GM18870 (cell line): ENCODE results near the gene RBMS1.
"Not testable (repeated sequence)": the region's sequence is repeated elsewhere in the genome, so short reads cannot be mapped to it uniquely, and the experiment has no call there.

ENCODE experiments used
- ATAC-seq: cut with Tn5 transposase; IDR thresholded peaks from one replicate; pipeline ENCODE4 v1.9.1; 2021; ENCODE audit warnings: moderate library complexity; ENCODE audit not compliant: unreplicated experiment

RBMS1 gene

DNA sequence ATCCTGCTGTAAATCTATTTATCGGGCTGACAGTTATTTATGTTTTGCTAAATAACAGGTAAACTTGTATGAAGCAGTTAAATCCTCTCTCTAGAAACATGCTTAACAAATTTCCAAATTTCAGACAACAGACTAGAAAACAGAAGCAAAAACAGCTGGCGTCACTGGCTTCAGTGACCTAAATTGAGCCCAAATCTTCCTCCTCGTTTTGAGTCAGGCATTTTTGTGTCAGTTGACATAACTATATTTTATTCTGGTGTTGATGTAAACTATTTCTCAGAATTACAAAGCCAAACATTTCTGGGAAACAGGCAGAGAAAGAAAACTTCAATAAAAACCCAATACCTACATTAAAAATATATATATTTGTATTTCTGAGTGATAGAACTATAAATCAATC, 21.7 kb downstream of the RBMS1 start:
- no peak for ATAC-seq

DNA sequence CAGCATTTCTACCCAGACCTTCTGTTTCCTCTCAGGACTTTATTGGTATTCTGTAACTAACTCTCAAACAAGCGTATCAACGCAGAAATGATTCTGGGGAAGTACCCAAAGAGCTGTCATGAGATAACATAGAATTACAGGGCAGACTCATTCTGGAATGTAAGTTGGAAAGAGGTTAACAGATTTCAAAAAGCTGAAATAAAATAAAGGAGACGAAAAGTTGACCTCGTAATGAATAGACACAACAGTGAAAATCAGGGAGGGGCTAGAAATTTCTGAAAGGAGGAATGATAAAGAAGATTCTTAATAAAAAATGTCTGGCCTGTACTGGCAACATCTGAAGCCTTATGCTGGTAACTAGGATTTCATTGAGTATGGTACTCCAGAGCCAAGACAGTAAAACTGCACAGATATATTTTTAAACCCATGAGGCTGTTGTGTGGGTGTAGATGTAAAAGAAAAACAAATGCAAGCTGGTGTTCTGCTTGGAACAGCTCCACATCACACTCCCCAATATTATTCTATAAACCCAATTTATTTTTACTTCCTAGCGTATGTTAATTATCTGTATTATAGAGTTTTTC, 23.9 kb downstream of the RBMS1 start:
- no peak for ATAC-seq

DNA sequence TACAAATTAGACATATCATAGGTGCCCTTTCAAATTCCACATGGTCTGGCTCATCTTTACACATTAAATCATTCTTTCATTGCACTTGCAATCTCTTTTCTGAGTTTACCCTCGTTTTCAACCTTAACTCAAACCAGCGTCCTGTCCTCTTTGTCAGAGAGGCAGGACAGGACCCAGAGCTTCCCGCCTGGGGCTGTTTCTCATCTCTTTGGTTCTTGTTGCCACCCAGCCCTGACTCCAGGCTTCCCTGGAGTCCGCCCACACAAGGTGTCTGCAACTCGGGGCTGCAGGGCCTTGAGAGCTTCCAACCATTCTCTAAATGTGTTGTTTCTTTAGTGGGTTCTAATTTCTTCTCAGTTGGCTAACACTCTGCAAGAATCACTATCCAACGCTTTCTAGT, 24.4 kb downstream of the RBMS1 start:
- ATAC-seq: no peak

DNA sequence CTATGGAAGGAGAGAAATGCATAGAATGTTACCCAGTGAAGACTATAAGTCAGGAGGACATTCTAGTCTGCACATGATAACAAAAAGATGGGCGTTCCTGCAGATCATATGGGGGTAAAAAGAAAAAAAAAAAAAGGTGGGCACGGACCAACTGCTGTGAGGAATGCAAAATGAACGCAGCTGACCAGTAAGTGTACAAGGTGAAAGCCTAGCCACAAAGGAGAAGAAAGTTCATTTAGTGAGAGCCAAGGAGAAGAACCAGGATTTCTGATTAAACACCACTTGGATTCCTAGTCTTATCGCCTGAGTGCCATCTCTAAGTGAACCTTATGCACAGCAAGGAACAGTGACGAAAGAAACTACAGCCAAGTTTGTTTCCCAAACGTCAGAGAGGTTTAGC, 26.5 kb downstream of the RBMS1 start:
- ATAC-seq: no peak

DNA sequence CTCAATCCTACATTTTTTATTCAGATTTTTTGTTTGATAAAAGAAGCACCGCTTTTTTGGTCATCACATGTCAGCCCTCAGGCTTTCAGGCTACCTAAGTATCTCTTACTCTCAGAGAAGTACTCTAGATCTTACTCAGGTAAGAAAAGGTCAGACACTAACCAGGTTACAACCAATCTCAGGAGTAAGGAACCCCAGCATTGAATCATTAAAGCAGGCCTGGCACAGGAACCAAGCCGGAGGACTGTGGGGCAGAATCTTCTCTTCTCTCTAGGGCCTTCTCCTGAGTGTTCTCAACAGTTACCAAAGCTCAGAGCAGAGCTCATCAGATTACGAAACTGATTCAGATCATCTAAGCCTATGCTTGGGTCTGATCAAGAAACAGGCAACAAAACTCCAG, 28.2 kb downstream of the RBMS1 start:
- no peak for ATAC-seq

DNA sequence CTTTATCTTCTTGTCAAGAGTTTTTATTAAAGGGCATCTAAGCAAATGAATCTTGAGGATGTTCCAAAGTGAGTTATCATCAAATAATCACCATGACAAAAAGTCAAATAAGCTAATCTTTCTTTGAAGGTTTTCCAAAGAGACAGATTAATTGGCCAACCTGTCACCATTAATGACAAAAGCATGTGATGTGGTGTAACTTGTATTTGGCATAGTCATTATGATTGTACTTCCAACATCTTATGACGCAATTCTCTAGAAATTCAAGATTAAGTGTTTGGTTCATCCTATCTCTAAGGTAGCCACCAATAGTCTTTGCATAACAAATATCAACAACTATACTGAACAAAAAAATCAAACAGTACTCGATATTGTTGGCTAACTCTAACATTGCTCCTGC, 28.6 kb downstream of the RBMS1 start:
- no peak for ATAC-seq

DNA sequence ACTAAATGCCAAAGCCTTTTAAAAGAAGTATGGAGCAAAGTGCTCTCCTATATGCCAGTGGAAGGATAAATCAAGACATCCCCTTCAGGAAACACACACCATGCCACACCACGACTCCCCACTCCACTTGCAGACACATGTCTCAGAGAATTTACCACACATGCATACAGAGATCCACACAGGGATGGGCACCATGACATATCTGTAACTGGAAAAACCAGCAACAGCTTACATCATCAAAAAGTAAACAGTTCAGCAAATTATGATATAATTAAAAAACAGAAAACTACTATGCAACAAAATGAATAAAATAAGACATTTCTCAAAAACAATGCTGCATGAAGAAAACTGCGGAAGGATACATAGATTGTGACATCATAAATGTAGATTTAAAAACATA, 29.6 kb downstream of the RBMS1 start:
- ATAC-seq: no peak

DNA sequence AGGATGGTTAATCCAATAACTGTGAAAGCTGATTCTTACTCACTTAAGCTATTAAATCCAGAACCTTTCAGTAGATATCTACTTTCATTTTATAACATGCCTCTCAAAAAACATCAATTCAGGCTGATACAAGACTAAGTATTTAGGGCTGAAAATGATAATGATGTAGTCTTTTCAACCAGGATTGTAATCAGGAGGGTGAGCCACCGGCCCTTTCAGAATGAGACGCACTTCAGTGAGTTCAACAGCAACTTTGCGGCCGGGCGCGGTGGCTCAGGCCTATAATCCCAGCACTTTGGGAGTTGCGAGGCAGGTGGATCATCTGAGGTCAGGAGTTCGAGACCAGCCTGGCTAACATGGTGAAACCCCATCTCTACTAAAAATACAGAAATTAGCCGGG, 30.4 kb downstream of the RBMS1 start:
- ATAC-seq: no peak

DNA sequence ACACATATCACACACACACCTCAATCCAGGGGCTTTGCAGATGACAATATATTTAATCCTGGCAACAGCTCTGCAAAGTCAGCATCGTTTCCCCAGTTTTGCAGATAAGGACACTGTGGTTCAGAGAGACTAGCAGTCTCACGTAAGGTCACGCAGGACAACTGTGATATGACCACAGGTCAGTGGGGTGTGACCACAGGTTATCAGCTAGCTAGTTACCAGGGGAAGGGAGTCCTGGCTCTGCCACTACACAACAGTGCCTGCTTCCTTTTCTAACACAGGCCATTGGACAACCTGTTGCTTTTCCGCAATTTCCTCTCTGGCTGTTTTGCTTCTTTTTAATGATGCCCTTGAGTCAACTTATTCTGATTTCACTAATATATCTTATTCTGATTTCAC, 33.3 kb downstream of the RBMS1 start:
- no peak for ATAC-seq

DNA sequence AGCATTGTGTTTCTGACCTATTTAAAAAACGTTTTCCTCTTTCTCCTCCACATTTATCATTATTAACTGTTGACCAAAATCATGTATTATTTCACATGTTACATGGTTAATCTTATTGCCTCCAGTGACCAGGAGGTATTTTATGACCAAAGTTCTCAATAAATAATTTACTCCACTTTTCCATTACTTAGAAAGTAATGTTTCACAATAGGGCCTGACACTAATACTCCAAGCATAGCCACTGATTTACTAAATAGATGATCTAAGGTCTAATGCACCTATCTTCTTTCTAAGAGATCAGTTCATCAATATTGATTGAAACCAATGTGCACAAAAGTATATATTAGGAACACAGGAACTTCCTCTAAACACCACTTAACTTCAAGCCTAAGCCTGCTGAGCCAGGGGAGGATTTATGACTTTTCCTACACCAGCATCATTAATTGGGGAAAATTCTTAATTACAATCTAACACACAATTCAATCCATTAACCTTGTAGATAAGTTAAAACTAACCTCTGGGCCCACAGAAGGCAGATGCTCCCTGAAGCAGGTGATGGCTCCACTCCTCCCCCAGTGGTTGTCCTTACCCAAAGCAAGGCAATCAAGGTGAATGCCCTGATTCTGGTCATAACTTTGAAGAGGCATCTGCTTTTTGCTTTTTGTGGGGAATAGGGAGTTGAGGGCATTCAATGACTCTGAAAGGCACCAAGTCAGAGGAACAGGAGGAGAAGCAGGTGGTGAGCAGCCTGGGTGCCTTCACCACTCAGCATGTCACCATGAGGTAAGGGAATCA, 33.9 kb downstream of the RBMS1 start:
- no peak for ATAC-seq

DNA sequence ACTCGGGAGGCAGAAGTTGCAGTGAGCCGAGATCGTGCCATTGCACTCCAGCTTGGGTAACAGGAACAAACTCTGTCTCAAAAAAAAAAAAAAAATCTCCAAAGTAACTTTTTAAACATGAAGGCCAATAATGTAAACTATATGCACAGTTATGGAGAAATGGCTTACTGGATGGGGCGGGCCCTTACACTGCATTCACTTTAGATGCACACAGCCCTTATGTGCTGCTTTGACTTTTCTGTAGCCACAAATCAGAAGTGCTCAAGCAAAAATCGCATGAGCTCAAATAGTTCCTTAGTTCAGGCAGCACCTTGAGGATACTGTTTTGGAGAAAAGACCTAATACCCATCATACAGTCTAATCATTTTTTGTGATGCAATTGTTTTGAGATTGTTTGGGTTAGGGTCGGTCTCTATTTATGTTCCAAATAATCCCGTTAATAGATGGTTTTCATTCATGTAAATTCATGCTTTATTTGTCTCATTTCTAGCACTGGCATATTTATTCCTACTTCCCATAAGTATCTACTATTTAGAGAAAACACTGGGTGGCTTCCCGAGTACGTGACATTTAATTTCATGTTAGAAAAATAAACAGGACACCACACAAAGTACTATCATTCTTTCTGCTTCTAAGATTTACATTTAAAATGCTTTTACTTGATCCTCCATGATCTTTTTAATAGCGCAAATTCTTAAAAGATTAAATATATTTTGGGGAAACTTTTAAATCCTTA, 34.7 kb downstream of the RBMS1 start:
- ATAC-seq: no peak

DNA sequence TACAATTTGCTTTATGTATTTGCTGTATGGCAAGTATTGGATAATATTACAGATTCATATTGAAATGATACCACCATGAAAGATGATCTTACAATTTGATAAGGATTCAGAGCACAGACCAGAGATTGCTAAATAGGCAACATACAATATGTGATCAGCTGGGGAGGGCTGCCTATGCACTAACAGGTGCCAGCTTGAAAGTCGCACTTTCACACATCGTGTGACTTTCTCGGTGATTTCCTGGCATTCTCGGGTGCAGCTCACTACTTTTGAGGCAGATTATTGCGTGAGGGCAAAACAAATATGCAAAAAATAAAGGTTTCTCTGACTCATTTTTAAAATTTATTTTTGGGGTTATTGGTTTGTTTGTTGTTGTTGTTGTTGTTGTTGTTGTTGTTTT, 36.0 kb downstream of the RBMS1 start:
- no peak for ATAC-seq

DNA sequence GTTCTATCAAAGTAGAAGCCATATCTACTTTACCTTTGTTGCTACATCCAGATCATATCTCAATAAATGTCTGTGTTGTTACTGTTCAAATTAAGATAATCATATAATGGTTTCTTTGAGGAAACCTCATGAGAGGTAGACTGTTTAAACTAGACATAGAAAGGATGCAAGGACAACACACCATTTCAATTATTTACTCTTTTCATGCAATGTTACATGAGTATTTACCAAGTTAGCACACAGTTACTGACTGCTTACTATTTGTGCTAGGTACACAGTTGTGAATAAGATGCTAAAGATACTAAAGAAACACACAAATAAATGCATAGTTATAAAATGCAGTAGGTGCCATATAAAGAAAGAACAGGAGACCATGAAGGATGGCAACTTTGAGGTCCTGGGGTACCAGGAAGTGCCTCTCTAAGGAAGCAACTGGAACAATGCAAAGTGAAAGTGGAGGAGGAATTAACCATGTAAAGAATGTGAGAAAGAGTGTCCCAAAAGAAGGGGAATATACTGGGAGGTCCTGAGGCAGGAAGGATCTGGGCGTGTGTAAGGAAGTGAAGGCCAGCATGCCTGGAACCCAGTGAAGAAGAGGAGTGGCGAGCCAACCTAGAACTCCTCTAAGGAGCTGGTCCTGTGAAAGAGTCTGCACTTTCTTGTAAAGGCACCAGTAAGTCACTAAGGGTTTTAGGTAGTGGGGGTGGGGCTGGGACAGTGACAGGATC, 39.4 kb downstream of the RBMS1 start:
- ATAC-seq: no peak

DNA sequence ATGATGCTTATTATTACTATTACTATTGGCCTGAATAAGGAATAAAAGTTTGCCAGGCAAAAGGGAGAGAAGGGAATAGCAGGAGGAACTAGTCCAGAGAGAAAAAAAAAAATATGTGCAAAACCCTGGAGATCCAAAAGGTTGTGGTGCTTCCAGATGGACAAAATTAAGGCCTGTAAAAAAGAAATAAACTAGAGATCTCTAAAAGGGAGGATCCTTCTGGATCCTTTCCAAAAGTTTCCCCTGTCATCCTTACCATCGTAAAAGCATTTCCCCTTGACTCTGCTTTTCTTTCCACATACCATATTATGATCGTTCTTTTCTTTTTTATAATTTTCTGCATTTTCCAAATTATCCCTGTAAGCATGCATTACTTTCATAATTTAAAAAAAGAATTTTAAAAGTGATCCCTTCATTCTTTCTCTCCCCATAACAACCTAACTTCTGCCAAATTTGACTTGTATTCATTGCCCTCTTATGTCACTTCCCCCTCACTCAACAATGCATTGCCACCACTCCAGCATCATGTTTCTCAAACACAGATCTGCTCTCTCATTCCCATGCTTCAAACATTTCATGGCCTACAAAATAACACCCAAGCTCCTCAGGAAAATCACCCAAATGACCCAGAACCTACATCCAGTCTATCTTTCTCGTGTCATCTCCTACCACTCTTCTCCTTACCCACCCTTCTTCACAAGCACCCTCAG, 40.3 kb downstream of the RBMS1 start:
- no peak for ATAC-seq

DNA sequence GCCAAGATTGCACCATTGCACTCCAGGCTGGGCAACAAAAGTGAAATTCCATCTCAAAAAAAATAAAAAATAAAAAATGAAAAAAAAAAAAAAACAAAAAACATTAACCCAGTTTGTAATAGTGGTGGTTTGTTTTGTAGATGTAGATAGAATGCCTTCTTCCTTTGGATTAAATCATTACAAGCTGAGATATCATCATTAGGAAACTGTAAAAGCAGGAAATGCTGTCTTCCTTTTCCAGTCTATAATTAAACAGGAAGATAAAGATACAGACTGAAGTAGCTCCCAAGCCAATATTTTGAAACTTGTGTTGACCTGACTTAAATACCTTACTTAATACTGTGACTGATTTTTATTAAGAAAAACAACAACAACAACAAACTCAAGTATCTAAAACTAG, 43.1 kb downstream of the RBMS1 start:
- no peak for ATAC-seq

DNA sequence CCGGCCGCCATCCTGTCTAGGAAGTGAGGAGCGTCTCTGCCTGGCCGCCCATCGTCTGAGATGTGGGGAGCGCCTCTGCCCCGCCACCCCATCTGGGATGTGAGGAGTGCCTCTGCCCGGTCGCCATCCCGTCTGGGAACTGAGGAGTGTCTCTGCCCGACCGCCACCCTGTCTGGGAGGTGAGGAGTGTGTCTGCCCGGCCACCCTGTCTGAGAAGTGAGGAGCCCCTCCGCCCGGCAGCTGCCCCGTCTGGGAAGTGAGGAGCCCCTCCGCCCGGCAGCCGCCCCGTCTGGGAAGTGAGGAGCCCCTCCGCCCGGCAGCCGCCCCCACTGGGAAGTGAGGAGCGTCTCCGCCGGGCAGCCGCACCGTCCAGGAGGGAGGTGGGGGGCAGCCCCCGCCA, 44.8 kb downstream of the RBMS1 start:
- ATAC-seq: not testable (repeated sequence)

DNA sequence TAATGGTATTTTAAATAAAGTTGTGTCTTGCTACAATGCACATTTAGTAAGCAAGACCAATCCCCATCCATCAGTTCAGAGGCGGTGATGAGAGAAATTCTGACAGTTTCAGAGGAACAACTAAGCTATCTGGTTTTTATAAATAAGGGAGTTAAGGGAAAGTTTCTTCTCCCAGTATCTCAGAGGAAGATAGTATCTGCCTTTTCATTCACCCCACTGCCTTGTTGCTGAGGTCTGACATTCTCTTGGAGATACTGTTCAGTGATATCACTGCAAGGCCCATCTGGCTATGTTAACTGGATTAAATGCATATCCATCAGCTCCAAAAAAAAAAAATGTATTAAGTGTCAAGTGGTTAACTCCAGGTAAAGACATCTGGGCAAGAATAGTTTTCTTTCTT, 47.9 kb downstream of the RBMS1 start:
- ATAC-seq: no peak

DNA sequence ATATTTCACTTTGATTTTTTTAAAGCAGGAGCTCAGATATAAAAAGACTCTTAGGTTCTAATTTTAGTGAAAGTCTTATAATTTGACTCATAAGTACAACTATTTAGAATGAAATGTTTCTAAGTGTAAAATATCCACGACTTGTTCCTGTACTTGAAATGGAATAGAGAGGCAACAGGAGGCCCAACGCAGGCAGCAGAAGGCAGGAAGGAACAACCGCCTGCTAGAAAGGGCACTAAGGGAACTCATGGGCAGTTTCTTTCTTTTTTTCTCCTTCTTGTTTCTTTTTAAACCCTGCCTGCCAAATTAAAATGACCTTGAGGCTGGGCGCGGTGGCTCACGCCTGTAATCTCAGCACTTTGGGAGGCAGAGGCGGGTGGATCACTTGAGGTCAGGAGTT, 51.0 kb downstream of the RBMS1 start:
- ATAC-seq: no peak

DNA sequence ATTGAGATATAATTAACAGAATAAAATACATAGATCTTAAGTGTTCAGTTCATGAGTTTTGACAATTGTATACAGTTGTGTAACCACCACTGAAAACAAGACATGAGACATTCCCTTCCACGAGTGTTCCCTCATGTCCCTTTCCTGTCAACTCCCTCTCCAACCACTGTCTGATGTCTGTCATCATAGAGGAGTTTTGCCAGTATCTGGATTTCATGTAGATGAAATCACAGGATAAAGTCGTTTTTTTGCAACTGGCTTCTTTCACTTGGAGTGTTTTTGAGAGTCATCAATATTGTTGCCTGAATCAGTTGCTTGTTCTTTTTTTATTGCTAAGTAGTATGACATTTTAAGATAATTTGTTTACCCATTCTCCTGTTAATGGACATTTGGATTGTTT, 52.7 kb downstream of the RBMS1 start:
- no peak for ATAC-seq

DNA sequence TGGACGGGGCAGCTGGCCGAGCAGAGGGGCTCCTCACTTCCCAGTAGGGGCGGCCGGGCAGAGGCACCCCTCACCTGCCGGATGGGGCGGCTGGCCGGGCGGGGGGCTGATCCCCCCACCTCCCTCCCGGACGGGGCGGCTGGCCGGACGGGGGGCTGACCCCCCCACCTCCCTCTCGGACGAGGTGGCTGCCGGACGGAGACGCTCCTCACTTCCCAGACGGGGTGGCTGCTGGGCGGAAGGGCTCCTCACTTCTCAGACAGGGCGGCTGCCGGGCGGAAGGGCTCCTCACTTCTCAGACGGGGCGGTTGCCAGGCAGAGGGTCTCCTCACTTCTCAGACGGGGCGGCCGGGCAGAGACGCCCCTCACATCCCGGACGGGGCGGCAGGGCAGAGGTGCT, 54.6 kb downstream of the RBMS1 start:
- ATAC-seq: not testable (repeated sequence)

DNA sequence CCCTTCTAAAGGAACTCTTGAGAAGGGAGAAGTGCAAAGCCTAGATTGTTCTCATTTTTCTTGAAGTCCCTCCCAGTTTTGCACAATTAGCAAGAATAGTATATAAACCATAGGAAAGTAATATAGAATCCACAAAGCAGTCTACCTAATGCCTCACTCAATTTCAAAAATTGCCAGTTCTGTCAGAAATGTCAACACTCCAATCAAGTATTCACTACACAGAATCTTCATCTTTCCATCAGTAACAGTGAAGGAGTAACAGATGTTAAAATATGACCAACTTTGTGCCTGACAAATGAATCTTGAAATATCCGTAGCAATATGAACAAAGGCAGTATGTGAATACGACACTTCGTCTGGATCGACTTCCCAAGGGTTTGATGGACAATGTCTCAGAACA, 56.3 kb downstream of the RBMS1 start:
- ATAC-seq: no peak
